Epidermal melanocyte (primary cell): ENCODE measurements around the gene RNU1-2.
A peak's percentile ranks its signal among the peaks of the same experiment; 100 is the strongest.
"Not testable (repeated sequence)": the region's sequence is repeated elsewhere in the genome, so short reads cannot be mapped to it uniquely, and the experiment has no call there.

ENCODE experiments used
- DNase-seq: peaks from one replicate; pipeline ENCODE4 v3.0.0; 2011; ENCODE audit warnings: low spot score; ENCODE audit not compliant: insufficient read length

RNU1-2 gene

DNA sequence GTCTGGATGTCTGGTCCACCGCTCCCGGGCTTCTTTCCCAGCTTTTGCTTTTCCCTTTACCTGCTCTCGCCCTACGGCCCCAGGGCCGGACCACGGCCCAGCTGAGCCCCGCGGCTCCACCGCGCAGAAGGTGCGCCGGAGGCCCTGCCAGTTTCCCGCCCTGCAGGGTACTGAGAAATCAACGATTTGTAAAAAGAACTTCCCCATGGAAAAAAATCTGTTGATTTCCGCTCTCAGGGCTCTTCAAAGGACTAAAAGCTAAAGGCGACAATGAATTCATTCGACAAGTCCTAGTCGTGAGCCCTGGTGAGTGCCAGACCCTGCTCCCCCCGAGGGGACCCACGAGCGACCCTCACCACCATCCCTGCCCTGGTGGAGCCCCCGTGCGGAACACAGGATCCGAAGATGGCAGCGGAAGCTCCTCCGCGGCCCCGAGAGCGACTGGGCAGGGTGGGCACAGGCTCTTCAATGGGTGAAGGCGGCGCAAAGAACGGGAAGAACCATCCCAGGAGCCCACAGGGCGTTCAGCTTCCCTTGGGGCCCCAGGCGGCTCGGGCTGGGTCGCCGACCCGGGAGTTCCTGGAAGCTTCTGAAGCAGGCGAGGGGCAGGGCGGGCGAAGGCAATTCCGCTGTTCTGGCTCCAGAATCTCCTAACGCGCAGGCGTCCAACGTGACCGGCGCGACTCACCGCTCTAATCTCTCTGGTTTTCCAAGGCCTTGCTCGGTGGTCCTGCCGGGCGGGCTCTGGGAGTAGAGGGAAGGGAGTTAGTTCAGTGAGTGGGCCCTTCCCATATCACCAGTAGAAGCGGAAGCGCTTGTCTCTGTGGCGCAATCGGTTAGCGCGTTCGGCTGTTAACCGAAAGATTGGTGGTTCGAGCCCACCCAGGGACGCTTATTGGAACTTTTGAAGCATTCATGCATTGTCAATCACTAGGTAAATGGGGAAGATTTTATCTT, 6.6 kb upstream of the RNU1-2 start:
- DNase-seq: no peak

DNA sequence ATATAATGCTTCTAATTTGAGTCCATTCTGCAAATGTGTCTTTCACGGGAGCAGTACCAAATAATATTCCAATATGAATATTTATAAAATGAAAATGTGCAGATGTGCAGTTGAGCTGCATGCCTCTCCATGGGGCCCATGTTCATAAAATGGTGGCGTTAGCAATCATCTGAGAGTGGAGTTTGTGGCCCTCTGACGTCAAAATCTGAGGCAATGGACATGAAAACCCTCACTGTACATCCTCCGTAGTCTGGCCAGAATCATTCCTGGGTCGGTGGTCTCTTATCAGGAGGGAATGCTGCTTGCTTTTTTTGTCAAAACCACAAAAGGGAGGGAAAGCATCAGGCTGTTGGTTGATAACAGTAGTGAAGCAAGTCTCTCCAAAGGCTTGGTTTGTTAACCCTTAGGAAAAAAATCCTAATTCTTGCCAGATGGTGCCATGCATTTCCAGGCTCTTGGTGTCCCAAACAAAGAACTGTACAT, 5.2 kb upstream of the RNU1-2 start:
- DNase-seq: not testable (repeated sequence)

DNA sequence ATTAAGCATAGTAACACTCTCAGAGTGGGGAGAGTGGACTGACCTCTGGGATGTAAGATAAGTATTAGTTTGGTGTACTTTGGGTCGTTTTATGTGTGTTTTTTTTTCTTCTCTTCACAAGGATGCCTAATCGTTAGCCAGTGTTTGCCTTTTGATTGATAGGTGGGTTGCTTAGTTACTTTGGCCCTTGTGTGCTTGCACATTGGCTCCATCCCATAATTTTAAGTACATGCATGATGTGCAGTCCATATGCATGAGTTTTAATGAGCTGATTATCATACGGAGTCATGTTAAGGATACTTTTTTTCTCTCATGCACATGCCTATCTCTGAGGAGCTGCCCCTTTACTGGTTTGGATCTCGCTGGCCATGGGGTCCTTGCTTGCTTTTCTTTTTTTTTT, 4.7 kb upstream of the RNU1-2 start:
- not testable (repeated sequence) for DNase-seq

DNA sequence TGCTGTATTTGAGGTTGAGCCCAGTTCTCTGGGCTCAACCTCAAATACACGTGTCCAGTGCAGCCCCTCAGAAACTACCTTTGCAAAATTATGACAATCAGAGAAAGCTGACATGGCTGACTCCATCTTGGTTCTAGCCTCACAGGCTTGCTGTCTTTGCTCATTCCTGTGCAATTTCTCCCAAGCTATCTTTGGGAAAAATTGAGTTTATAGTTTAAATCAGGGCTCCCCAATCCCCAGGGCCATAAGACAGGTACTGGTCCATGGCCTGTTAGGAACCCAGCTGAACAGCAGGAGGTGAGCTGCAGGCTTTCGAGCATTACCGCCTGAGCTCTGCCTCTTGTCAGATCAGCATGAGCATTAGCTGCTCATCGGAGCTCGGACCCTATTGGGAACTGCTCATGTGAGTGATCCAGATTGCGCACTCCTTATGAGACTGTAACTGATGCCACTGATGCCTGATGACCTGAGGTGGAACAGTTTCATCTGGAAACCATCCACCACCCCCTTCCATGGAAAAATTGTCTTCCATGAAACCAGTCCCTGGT, 2.7 kb upstream of the RNU1-2 start:
- DNase-seq: not testable (repeated sequence)

DNA sequence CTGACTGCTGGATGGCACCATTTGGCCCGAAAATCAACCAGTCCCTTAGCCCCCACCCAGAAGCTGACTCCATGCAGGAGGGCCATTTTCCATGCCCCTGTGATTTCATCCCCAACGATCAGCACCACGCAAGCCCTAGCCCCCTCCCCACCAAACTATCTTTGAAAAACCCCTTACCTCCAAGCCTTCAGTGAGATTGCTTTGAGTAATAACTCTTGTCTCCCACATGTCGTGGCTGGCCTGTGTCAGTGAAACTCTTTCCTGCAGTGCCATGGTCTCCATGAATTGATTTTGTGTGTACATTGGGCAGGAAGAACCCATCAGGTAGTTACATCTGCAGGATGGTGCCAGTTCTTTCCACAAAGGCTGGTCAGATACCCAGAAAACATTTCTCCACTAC, 2.0 kb upstream of the RNU1-2 start:
- DNase-seq: not testable (repeated sequence)

DNA sequence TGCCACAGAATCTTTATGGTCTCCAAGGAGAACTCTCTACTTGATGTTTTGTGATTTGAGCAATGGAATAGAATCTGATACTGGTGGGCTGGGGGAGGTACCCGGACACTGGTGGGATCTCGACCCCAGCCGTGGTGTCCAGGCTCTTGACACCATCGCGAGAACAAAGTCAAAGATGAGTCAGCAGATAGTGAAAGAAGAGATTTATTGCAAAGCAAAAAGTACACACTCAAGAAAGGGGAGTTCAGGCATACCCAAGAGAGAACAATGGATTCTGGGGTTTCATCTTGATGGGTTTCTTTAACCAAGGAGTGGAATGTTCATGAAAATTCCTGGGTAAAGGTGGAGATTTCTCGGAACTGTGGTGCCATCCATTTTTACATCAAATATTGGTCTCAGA, 1.4 kb upstream of the RNU1-2 start:
- DNase-seq: not testable (repeated sequence)

DNA sequence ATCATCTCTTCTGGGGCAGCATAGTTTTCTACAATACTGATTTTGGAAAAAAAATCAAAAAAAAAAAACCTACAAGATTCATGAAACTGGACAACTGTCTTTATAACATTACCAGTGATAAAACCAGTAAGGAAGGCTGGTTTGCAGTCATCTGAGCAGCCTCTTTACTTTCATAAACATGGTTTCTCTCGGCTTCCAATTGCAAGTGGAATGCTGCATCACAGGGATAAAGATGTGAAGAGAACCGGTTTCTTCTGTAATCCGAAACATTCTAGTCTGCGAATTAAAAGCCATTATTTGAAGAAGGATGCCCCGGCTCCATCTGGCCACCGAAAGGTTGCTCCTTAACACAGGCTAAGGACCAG, 565 bp upstream of the RNU1-2 start:
- not testable (repeated sequence) for DNase-seq

DNA sequence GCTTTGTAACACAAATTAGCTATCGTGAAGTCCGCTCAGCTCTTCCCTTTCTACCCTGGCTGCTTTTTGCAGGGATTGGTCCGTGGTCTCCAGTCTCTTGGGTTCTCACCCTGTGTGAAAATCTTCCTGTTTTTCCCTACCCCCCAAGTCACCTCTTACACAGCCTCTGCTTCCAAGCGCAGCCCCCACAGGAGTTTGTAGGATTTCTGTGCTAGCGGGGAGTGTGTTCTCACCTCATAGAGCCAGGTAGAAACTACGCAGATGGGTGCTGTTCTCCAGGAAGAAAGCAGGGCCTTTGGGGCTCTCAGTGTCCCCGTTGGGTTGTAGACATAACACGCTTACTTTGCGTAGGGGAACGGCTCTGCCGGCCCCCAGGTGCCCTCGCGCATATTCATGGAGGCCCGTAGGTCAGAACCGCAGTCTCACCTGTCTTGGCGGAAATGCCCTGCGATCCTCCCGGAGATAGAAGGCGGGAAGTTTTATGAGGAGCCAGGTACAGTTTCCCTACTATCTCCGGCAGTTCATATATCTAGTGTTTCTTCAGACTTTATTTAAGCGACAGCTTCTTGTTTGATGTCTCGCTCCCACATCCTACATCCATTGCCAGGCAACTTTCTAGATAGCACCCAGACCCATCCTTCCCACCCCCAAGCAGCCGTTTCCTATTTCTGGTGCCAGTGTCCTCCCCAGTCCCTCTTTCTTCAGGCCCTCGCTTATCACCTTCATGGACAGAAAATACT, 706 bp downstream of the RNU1-2 start:
- not testable (repeated sequence) for DNase-seq

DNA sequence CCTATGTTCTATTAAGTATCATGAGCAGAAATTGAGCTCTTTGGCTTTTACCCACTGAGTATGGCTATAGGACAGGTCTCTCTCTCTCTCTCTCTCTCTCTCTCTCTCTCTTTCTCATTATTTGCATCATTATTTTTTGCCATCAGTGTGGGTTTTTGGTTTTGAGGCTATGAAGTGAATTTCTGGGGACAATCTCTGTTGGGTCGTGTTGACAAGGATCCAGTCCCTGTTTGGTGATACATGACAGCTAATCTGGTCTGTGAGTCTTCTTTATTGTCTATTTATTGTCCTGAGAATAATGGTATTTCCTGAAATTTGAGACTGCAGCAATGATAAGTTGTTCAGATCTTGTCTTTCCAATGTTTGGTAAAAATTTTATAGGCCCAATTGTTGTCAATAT, 1.9 kb downstream of the RNU1-2 start:
- DNase-seq: not testable (repeated sequence)

DNA sequence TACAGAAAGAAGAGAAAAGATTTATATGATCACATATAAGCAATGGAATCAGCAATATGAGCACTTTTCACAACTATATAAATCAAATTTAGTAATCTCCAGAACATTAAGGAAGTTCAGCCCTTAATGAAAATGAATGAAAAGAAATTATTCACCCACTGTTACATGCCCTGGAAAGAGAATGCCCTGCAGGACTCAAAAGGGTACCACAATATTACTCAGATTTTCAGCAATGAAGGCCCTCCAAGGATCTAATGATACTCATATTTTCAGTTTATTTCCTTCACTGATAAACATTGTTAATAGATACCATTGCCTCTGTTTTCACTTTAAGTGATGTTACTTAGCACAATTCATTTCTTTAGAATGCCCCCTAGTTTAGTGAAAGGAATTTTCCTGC, 2.5 kb downstream of the RNU1-2 start:
- DNase-seq: not testable (repeated sequence)

DNA sequence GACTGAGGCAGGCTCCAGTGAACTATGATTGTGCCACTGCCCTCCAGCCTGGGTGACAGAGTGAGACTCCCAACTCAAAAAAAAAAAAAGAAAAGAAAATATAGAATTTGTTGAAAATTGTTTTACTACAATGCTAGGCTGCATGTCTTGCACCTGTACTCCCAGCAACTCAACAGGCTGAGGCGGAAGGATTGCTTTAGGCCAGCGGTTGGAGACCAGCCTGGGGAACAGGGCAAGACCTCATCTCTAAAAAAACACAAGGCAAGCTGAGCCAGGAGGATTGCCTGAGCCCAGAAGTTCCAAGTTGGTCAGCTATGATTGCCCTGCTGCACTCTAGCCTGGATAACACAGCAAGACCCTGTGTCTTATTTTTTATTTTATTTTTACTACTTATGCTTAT, 3.2 kb downstream of the RNU1-2 start:
- DNase-seq: not testable (repeated sequence)

DNA sequence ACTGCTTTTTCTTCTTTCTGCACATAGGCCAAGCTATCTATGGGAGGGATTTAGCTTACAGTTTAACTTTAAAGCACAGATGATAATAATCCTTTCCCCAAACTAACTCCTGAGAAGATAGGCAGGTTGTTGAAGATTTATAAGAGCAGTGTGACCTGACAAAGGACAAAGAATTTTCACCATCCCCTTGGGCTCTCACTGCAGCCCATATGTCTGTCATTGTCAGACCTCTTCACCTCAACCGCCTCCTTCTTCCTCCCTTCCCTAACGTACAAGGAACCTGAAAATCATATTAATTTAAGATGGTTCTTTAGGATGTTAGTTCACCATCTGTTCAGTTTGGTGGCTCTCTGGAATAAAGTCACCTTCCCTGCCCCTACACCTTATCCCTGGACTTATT, 5.0 kb downstream of the RNU1-2 start:
- no peak for DNase-seq

DNA sequence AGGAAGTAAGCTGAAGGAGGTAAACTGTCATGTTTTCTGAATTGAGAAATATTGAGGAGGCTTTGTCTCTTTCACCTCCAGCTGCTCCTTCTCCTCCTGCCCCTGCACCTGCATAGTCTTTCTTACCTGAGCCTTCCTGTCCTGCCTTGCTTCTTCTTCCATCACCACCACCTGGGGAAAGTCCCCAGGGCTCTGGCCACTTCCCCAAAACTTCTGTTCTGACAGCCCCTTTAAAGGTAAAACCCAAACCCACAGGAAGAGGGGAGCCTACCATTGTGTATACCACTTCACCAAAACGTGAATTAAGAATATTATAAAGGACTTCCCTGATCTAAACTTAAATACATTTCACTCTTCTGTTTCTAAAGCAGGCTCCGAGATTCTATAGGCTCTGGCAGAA, 5.6 kb downstream of the RNU1-2 start:
- DNase-seq: not testable (repeated sequence)

DNA sequence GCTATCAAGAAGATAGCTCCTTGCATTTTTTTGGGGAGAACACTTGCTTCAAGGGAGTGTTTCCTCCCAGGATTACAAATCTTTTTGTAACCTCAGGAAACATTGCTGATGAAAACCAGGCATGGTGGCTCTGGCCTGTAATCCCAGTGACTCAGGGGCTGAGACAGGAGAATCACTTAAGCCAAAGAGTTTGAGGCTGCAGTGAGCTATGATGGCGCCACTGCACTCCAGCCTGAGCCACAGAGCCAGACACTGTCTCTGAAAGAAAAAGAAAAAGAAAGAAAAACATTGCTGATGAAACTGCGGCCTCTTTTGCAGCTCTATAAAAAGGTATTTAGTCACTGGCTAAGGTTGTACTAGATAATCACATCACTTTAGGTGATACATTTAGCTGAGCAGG, 7.3 kb downstream of the RNU1-2 start:
- DNase-seq: no peak

DNA sequence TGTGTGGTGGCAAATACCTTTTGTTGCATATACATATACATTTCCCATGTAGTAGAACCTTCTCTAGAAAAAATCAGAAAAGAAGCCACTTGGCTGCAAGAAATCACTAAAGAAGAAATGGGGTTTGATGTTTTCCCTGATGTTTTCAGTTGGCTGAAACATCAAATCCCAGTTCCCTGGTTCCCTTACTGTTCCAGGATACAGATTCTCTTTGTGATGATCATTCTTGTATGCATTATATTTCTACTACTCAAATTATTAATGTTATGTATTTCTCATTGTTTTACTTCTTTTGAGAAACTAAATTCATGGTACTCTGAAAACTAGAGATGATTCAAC, 7.6 kb downstream of the RNU1-2 start:
- no peak for DNase-seq

DNA sequence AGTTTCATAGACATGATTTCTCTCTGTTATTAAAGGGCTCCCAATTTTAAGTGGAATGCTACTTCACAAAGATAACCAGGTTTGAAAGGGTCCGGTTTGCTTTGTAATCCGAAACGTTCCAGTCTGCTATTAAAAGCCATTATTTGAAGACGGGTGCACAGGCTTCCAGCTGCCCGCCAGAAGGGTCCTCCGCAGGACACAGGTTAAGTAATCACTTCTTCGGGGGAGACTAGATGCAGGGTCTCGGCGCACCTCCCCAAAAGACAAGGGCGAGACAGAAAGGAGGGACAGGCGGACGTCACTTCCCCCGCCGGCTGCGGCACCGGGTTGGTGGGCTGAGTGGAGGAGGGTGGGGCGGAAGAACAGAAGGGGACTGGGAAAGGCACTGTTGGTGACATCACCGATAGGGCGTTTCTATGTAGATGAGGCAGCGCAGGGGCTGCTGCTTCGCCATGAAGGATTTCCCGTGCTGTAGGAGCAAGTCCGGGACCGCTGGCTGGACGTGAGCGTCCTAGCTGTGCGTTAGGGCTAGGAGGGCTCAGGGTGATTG, 8.9 kb downstream of the RNU1-2 start:
- DNase-seq: peak; percentile 84

DNA sequence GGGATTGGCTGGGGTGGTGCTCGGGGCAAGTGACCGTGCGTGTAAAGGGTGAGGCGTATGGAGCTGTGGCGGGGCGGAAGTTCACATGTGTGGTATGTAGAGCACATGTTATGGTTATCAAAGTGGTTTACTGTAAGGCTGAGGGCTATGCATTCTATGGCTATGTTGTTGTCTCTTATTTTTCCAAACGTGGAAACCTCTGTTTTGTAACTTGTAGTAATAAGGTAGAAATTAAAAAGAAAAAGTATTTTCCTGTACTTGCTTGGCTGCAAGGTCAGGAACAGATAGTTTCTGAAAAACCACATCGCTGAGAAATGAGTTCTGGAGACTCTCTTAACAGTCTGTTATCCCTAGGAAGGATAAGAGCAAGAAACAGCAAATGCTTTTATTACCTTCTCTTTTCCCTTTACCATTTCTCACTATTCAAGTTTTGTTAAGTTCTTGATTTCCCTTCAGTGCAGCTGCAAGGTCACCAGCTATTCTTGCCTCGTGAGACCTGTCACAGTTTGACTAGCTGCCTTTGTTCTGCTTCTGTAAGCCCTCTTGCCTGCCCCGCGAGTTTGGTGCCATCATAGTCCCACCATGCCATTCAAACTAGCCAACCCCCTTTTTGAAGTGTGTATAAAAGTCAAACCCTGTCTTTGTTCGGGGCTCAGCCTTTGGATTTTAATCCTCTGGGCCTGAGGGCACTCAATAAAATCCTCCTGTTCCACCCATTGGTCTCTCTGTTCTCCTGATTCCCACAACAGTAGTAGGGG, 9.5 kb downstream of the RNU1-2 start:
- DNase-seq: no peak

DNA sequence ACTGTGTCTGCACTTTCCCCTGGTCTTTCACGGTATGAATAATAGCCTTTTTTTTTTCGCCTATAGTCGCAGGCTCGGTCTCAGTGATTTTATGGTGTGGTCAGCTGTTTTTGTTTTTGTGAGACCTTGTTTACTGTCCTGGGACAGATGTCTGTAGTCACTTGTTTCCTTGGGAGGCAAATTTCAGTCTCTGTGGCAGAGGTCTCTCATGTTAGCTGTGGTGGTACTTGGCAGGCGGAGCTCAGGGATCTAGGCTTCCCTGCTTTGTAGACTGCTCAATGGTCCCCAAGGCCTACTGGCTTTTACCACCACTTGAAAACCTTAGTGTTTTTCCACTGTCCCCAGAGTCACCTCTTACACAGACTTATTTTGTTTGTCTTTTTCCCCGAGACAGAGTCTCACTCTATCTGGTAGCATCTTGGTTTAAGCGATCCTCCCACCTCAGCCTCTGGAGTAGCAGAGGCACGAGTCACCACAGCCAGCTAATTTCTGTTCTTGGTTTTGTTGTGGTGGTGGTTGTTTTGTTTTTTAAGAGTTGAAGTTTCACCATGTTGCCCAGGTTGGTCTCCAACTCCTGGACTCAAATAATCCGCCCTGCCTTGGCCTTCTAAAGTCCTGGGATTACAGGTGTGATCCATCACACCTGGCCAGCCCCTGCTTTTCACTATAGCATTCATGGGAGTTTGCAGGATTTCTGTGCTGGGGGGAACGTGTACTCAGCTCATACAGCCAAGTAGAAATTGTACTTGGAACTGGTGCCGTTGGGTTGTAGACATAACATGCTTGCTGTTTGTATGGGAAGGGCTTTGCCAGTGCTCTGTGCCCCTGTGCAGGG, 10.3 kb downstream of the RNU1-2 start:
- no peak for DNase-seq

DNA sequence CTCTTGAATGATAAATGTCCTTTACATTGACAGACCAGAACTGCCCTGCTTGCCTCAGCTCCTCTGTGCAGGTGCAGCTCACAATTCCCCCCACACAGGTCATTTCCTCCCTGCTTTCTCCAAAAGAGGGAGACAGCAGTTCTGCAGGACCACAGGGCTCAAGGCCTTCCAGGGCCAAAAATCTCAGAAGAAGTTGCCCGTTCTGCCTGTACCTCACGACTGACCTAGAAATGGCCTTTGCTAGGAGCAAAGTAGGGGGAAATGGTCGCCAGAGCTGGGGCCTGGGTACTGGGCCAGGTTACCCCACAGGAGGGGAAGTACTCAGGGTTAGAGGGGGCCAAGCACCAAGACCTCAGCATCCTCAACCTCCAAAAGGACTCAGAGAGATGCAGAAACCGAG, 11.1 kb downstream of the RNU1-2 start:
- no peak for DNase-seq
